HEK293T (cell line): ENCODE measurements around the gene BLOC1S1.

ENCODE experiments used
- BHLHE40 ChIP-seq: fragments of 450-650 bp; IDR thresholded peaks from 2 replicates; pipeline ENCODE4 v1.6.1; 2016; ENCODE audit warnings: mild to moderate bottlenecking, moderate library complexity, borderline replicate concordance
- FOXK2 ChIP-seq: fragments of 450-650 bp; IDR thresholded peaks from 2 replicates; pipeline ENCODE4 v1.6.1; 2016; ENCODE audit warnings: mild to moderate bottlenecking
- FOXM1 ChIP-seq: fragments of 450-650 bp; IDR thresholded peaks from 2 replicates; pipeline ENCODE4 v1.6.1; 2017; ENCODE audit warnings: mild to moderate bottlenecking, borderline replicate concordance
- NFRKB ChIP-seq: fragments of 450-650 bp; IDR thresholded peaks from 2 replicates; pipeline ENCODE4 v1.6.1; 2016; ENCODE audit warnings: mild to moderate bottlenecking, moderate library complexity
- SUZ12 ChIP-seq: fragments of 450-650 bp; IDR thresholded peaks from 2 replicates; pipeline ENCODE4 v1.6.1; 2016; ENCODE audit warnings: mild to moderate bottlenecking
- TARDBP ChIP-seq: fragments of 450-650 bp; IDR thresholded peaks from 2 replicates; pipeline ENCODE4 v1.6.1; 2016
- ZNF384 ChIP-seq: fragments of 450-650 bp; IDR thresholded peaks from 2 replicates; pipeline ENCODE4 v1.6.1; 2016

DNA sequence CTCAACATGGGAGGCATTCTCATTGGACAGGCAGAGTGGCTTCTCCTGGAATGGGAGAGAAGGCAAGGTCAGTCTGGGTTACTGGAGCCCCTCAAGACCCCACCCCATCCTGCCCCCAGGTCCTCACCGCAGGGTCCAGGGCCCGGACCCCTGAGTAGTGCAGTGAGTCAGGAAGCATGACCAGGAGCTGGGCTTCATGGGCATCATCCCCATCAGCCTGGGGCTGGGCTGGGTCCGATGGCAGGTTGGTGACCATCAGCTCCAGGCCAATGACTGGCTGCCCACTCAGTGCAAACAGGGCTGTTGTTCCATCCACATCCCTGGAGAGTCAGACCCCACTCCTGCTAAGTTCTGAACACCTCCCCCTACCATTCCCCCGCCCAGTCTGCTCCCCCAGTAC is 21.2 kb upstream of the BLOC1S1 start:
- TF ChIP-seq BHLHE40 (no peak), ZNF384 (no peak), TARDBP (no peak), SUZ12 (no peak), NFRKB (no peak), FOXM1 (no peak), FOXK2 (no peak)
